ENCODE measurements around the gene DCANP1.

Gene DCANP1

GRCh38 chr5:135444360-135444759 is 2.8 kb downstream of the DCANP1 start:
- Histone ChIP-seq H3K27ac (ENCODE audit: low read depth, low read length) (no peak overlapping the region), H3K9me3 (ENCODE audit: low read length) (no peaks in the 10 kb centered on the region), H3K27me3 (ENCODE audit: control insufficient read depth in 1 of 2, insufficient read depth in 2 of 2, low read length in 2 of 2) (no peaks in the 10 kb centered on the region), H3K4me3 (ENCODE audit: low read depth in 1 of 2, low read length in 2 of 2) (no peak overlapping the region), H3K4me1 (ENCODE audit: insufficient read depth, low read length) (peaks cover 13% of the 10 kb centered on the region), H3K36me3 (ENCODE audit: insufficient read depth, low read length) (no peaks in the 10 kb centered on the region), H3K9ac (ENCODE audit: low read length) (no peak overlapping the region)

GRCh38 chr5:135443161-135443960 is 3.8 kb downstream of the DCANP1 start:
- no peak overlapping the region for H3K4me3 ChIP-seq (ENCODE audit: low read depth in 1 of 2, low read length in 2 of 2)
- no peak overlapping the region for H3K27ac ChIP-seq (ENCODE audit: low read depth, low read length)
- H3K27me3 ChIP-seq (ENCODE audit: control insufficient read depth in 1 of 2, insufficient read depth in 2 of 2, low read length in 2 of 2): no peaks in the 10 kb centered on the region
- H3K4me1 ChIP-seq (ENCODE audit: insufficient read depth, low read length): peaks cover 19% of the 10 kb centered on the region
- H3K36me3 ChIP-seq (ENCODE audit: insufficient read depth, low read length): no peaks in the 10 kb centered on the region
- H3K9me3 ChIP-seq (ENCODE audit: low read length): no peaks in the 10 kb centered on the region
- no peak overlapping the region for H3K9ac ChIP-seq (ENCODE audit: low read length)

GRCh38 chr5:135442431-135443160 is 4.6 kb downstream of the DCANP1 start:
- no peak overlapping the region for H3K4me3 ChIP-seq (ENCODE audit: low read depth in 1 of 2, low read length in 2 of 2)
- H3K27ac ChIP-seq (ENCODE audit: low read depth, low read length): no peak overlapping the region
- H3K36me3 ChIP-seq (ENCODE audit: insufficient read depth, low read length): no peaks in the 10 kb centered on the region
- no peak overlapping the region for H3K9ac ChIP-seq (ENCODE audit: low read length)
- H3K27me3 ChIP-seq (ENCODE audit: control insufficient read depth in 1 of 2, insufficient read depth in 2 of 2, low read length in 2 of 2): no peaks in the 10 kb centered on the region
- H3K4me1 ChIP-seq (ENCODE audit: insufficient read depth, low read length): peaks cover 27% of the 10 kb centered on the region
- no peaks in the 10 kb centered on the region for H3K9me3 ChIP-seq (ENCODE audit: low read length)

GRCh38 chr5:135441919-135442318 is 5.2 kb downstream of the DCANP1 start:
- peaks cover 28% of the 10 kb centered on the region for H3K4me1 ChIP-seq (ENCODE audit: insufficient read depth, low read length)
- H3K9ac ChIP-seq (ENCODE audit: low read length): no peak overlapping the region
- no peaks in the 10 kb centered on the region for H3K9me3 ChIP-seq (ENCODE audit: low read length)
- H3K4me3 ChIP-seq (ENCODE audit: low read depth in 1 of 2, low read length in 2 of 2): no peak overlapping the region
- H3K27ac ChIP-seq (ENCODE audit: low read depth, low read length): no peak overlapping the region
- H3K36me3 ChIP-seq (ENCODE audit: insufficient read depth, low read length): no peaks in the 10 kb centered on the region
- no peaks in the 10 kb centered on the region for H3K27me3 ChIP-seq (ENCODE audit: control insufficient read depth in 1 of 2, insufficient read depth in 2 of 2, low read length in 2 of 2)

GRCh38 chr5:135441350-135441831 is 5.8 kb downstream of the DCANP1 start:
- Histone ChIP-seq H3K27ac (ENCODE audit: low read depth, low read length) (no peak overlapping the region), H3K4me3 (ENCODE audit: low read depth in 1 of 2, low read length in 2 of 2) (no peak overlapping the region), H3K9me3 (ENCODE audit: low read length) (no peaks in the 10 kb centered on the region), H3K4me1 (ENCODE audit: insufficient read depth, low read length) (peaks cover 28% of the 10 kb centered on the region), H3K27me3 (ENCODE audit: control insufficient read depth in 1 of 2, insufficient read depth in 2 of 2, low read length in 2 of 2) (no peaks in the 10 kb centered on the region), H3K9ac (ENCODE audit: low read length) (no peak overlapping the region), H3K36me3 (ENCODE audit: insufficient read depth, low read length) (no peaks in the 10 kb centered on the region)

GRCh38 chr5:135440916-135441315 is 6.2 kb downstream of the DCANP1 start:
- Histone ChIP-seq H3K9me3 (ENCODE audit: low read length) (no peaks in the 10 kb centered on the region), H3K9ac (ENCODE audit: low read length) (no peak overlapping the region), H3K27me3 (ENCODE audit: control insufficient read depth in 1 of 2, insufficient read depth in 2 of 2, low read length in 2 of 2) (no peaks in the 10 kb centered on the region), H3K4me3 (ENCODE audit: low read depth in 1 of 2, low read length in 2 of 2) (no peak overlapping the region), H3K27ac (ENCODE audit: low read depth, low read length) (no peak overlapping the region), H3K36me3 (ENCODE audit: insufficient read depth, low read length) (no peaks in the 10 kb centered on the region), H3K4me1 (ENCODE audit: insufficient read depth, low read length) (peaks cover 28% of the 10 kb centered on the region)

GRCh38 chr5:135439231-135440205 is 7.6 kb downstream of the DCANP1 start:
- H3K9ac ChIP-seq (ENCODE audit: low read length): no peak overlapping the region
- H3K9me3 ChIP-seq (ENCODE audit: low read length): no peaks in the 10 kb centered on the region
- H3K4me1 ChIP-seq (ENCODE audit: insufficient read depth, low read length): peaks cover 35% of the 10 kb centered on the region
- no peak overlapping the region for H3K27ac ChIP-seq (ENCODE audit: low read depth, low read length)
- no peaks in the 10 kb centered on the region for H3K36me3 ChIP-seq (ENCODE audit: insufficient read depth, low read length)
- H3K27me3 ChIP-seq (ENCODE audit: control insufficient read depth in 1 of 2, insufficient read depth in 2 of 2, low read length in 2 of 2): no peaks in the 10 kb centered on the region
- H3K4me3 ChIP-seq (ENCODE audit: low read depth in 1 of 2, low read length in 2 of 2): no peak overlapping the region

- peaks cover 34% of the 10 kb centered on the region for H3K4me1 ChIP-seq (ENCODE audit: insufficient read depth, low read length)
- H3K4me3 ChIP-seq (ENCODE audit: low read depth in 1 of 2, low read length in 2 of 2): no peak overlapping the region
- no peaks in the 10 kb centered on the region for H3K36me3 ChIP-seq (ENCODE audit: insufficient read depth, low read length)
- H3K27me3 ChIP-seq (ENCODE audit: control insufficient read depth in 1 of 2, insufficient read depth in 2 of 2, low read length in 2 of 2): no peaks in the 10 kb centered on the region
- H3K27ac ChIP-seq (ENCODE audit: low read depth, low read length): no peak overlapping the region
- no peaks in the 10 kb centered on the region for H3K9me3 ChIP-seq (ENCODE audit: low read length)
- no peak overlapping the region for H3K9ac ChIP-seq (ENCODE audit: low read length)
Observed at GRCh38 chr5:135438636-135439221, 8.4 kb downstream of the DCANP1 start.

GRCh38 chr5:135437796-135438560 is 9.2 kb downstream of the DCANP1 start:
- Histone ChIP-seq H3K9me3 (ENCODE audit: low read length) (no peaks in the 10 kb centered on the region), H3K4me3 (ENCODE audit: low read depth in 1 of 2, low read length in 2 of 2) (no peak overlapping the region), H3K27me3 (ENCODE audit: control insufficient read depth in 1 of 2, insufficient read depth in 2 of 2, low read length in 2 of 2) (no peaks in the 10 kb centered on the region), H3K27ac (ENCODE audit: low read depth, low read length) (no peak overlapping the region), H3K4me1 (ENCODE audit: insufficient read depth, low read length) (peaks cover 28% of the 10 kb centered on the region), H3K9ac (ENCODE audit: low read length) (no peak overlapping the region), H3K36me3 (ENCODE audit: insufficient read depth, low read length) (no peaks in the 10 kb centered on the region)

- no peak overlapping the region for H3K27ac ChIP-seq (ENCODE audit: low read depth, low read length)
- no peaks in the 10 kb centered on the region for H3K9me3 ChIP-seq (ENCODE audit: low read length)
- no peaks in the 10 kb centered on the region for H3K36me3 ChIP-seq (ENCODE audit: insufficient read depth, low read length)
- no peaks in the 10 kb centered on the region for H3K27me3 ChIP-seq (ENCODE audit: control insufficient read depth in 1 of 2, insufficient read depth in 2 of 2, low read length in 2 of 2)
- peaks cover 23% of the 10 kb centered on the region for H3K4me1 ChIP-seq (ENCODE audit: insufficient read depth, low read length)
- H3K9ac ChIP-seq (ENCODE audit: low read length): no peak overlapping the region
- no peak overlapping the region for H3K4me3 ChIP-seq (ENCODE audit: low read depth in 1 of 2, low read length in 2 of 2)
Observed at GRCh38 chr5:135437422-135437795, 9.7 kb downstream of the DCANP1 start.
